ENCODE results near the gene TMEM79.

- TF ChIP-seq EZH2 (IDR thresholded peaks at IDR 0.05; ENCODE audit: insufficient read depth, poor library complexity, severe bottlenecking), result no peak
- TF ChIP-seq EZH2phosphoT487 (IDR thresholded peaks at IDR 0.05; ENCODE audit: insufficient read depth, low read depth), result no peak
These were observed 37.8 kb upstream of the TMEM79 start for GRCh38 chr1:156246241-156246780.
